DND-41 (cell line): ENCODE measurements around the gene ATXN7L1.

Source experiments
- EZH2 ChIP-seq: IDR thresholded peaks from 3 replicates; pipeline ENCODE4 v1.6.1; 2012; ENCODE audit warnings: borderline replicate concordance, low read depth, mild to moderate bottlenecking, moderate library complexity, low read length, inconsistent platforms; ENCODE audit not compliant: severe bottlenecking
- TF ChIP-seq, protein P1 (sequence below): IDR thresholded peaks from 2 replicates; pipeline ENCODE4 v1.5.1; 2012; ENCODE audit warnings: borderline replicate concordance, low read length, moderate library complexity, mild to moderate bottlenecking; ENCODE audit not compliant: poor library complexity, severe bottlenecking; ENCODE audit errors: extremely low read depth

DNA sequence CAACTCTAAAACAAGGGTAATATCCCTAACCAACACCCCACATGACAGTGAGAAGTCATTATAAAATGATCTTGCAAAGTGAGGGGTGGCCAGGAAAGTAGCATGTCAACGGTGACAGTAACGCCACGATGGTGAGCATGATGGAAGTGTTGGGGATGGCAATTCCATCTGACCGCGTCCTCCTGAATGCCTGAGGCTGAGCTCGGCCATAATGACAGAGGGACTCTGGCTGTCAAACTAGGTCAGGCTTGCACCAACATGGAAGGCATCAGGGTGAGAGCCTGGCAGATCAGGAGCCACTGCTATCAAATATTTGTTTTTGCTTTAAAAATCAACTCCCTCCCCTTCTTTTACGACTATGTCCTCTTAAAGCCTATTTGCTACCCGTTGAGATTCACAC is 239.4 kb downstream of the ATXN7L1 start:
- TF ChIP-seq, protein P1, sequence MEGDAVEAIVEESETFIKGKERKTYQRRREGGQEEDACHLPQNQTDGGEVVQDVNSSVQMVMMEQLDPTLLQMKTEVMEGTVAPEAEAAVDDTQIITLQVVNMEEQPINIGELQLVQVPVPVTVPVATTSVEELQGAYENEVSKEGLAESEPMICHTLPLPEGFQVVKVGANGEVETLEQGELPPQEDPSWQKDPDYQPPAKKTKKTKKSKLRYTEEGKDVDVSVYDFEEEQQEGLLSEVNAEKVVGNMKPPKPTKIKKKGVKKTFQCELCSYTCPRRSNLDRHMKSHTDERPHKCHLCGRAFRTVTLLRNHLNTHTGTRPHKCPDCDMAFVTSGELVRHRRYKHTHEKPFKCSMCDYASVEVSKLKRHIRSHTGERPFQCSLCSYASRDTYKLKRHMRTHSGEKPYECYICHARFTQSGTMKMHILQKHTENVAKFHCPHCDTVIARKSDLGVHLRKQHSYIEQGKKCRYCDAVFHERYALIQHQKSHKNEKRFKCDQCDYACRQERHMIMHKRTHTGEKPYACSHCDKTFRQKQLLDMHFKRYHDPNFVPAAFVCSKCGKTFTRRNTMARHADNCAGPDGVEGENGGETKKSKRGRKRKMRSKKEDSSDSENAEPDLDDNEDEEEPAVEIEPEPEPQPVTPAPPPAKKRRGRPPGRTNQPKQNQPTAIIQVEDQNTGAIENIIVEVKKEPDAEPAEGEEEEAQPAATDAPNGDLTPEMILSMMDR, result no peak
- TF ChIP-seq EZH2, result no peak
